Ammon's horn (tissue), 1 donor: ENCODE results near the gene OPRM1.
"Not testable (repeated sequence)": the region's sequence is repeated elsewhere in the genome, so short reads cannot be mapped to it uniquely, and the experiment has no call there.

Source experiments
- DNase-seq: peaks from one replicate; pipeline ENCODE4 v3.0.0-alpha.2; 2016; ENCODE audit warnings: low spot score

Gene OPRM1

DNA sequence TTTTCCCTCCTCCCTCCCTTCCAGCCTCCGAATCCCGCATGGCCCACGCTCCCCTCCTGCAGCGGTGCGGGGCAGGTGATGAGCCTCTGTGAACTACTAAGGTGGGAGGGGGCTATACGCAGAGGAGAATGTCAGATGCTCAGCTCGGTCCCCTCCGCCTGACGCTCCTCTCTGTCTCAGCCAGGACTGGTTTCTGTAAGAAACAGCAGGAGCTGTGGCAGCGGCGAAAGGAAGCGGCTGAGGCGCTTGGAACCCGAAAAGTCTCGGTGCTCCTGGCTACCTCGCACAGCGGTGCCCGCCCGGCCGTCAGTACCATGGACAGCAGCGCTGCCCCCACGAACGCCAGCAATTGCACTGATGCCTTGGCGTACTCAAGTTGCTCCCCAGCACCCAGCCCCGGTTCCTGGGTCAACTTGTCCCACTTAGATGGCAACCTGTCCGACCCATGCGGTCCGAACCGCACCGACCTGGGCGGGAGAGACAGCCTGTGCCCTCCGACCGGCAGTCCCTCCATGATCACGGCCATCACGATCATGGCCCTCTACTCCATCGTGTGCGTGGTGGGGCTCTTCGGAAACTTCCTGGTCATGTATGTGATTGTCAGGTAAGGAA is at the start of gene OPRM1:
Gene OPRM1, plus strand, starts transcription at position 10 of the 612 bp plus-strand sequence. Its CDS starts 305 bp downstream, at position 315.
- DNase-seq, result peak; percentile 7

DNA sequence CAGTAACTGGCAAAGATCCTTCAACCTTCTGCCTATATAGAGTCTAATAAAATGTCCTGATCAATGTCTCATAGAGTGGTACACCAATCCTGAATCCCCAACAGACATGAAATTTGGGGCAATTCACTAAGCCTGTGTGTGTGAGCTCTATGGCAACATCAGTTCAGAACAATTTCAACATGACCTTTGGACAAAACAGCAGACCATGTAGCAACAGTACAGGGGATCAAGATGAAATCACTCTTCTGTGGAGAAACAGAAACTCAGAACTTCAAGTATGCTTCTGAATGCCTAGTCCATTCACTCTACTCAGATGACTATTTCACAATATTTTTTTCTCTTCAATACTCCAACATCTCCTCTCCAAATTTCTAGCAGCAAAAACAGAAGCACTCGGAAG is 49.1 kb upstream of the OPRM1 start:
- no peak for DNase-seq

DNA sequence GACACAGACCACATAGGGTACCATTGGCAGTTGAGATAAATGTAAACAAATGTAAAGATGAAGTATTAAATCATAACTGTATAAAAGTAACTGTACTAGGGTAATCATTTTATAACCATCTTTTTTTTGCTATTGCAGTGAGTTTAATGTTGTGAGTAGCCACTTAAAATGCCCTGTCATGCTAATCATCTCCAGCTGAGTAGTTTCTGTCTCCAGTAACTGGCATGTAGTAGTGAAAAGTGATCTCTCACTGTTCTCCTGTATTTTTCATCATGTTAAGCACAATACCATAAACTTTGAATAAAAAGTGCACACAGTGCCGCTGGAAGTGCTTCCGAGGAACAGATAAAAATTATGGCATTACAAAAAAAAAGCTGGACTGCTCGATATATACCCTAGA is 45.0 kb upstream of the OPRM1 start:
- no peak for DNase-seq

DNA sequence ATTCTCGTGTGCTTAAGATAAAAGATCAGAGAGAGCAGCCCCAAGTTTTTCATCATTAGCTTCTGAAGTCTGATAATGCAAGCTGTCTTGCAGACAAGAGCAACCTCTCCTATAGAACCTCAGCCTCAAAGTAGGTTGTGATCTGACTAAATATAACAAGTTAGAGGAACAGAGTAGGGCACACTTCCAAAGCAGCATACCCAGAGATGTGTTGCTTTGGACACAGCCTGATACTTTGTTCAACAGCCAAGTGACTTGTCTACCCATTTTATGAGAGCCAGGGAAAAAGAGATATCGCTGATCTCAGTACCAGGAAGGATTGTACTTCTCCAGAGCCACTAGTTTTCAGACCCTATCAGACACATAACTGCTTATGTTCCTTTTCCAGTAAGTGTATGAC is 44.2 kb upstream of the OPRM1 start:
- no peak for DNase-seq

DNA sequence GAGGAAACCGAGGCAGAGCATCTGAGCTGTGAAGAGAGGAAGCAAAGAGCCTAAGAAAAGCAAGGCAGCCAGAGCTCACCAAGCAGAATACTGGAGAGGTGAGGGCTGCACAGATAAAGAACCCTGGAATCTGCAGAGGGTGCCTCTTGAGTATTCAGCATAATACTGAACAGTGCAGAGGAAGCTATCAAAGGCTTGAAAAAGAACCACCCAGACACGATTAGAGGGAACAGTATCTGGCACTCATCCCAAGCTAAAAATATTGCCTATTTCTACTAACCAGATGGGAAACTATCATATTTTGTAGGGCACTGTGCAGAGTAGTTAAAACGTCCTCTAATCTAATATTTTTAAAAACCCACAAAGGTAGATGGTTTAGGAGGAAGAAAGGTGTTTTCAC is 41.8 kb upstream of the OPRM1 start:
- no peak for DNase-seq

DNA sequence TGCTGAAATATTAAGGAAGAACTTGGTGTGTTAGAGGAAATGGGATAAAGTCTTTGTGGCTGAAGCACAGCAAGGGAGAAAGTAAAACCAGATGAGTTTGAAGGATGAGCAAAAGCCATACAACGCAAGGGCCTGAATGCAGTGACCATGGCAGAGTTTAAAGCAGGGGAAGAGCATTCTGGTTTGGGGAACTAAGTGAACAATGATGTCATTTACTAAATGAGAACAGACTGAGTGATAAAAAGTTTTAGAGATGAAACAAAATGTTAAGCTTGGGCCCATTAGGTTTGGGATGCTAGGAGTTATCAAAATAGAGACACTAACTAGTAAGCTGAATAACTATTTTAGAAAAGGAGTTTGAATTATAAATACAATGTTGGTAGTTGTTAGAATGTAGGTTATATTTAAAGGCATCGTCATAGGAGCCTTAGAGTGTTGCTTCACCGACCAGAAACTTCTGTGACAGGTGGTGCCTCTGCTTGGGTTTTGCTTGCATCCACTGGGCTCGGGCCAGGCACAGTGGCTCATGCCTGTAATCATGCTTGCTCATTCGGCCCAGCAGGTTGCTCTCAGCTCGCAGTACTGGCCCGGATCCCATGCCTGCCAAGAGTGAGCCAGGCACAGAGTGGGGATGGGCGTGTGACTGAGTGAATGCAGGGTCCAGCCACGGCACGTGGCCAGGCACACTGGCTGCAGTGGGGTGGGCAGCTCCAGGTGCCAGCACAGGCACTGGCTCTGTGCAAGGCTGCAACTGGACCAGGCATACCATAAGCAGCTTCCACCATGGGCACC is 37.4 kb upstream of the OPRM1 start:
- DNase-seq, result no peak

DNA sequence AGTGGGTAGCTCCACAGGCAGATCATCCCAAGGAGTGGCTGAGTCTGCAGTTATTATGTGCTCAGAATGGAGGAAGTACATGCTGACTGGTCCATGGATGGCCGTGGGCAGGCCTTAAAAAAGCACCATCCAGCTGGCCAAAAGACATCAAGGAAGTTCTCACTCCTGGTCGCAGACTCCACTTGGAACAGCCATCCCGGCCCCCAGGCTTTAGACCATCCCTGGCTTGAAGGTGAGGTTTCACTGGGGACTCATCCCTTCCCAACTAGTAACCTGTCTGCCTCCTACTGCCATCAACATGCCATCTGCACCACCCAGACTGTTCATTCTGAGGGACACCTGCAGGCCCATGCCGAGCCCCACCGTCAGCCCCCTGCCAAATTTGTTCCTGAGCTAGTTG is 36.1 kb upstream of the OPRM1 start:
- DNase-seq, result no peak

DNA sequence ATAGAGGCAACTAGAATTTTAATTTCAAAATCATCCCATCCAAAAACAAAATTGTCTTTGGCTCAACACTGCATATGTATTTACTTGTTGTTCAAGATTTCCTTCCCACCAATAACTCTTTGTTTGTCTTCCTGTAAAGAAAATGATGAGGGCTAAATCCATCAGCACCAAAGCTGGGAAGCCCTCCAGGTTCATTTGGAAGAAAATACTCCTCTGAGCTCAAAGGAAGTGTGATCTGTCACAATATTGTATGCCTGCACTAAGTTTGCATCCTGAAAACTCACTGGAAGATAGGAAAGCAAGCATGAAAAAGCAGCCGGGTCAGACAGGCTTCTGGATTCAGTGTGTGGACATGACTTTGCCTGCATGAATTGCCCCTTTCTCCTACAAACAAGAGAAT is 28.7 kb upstream of the OPRM1 start:
- no peak for DNase-seq

DNA sequence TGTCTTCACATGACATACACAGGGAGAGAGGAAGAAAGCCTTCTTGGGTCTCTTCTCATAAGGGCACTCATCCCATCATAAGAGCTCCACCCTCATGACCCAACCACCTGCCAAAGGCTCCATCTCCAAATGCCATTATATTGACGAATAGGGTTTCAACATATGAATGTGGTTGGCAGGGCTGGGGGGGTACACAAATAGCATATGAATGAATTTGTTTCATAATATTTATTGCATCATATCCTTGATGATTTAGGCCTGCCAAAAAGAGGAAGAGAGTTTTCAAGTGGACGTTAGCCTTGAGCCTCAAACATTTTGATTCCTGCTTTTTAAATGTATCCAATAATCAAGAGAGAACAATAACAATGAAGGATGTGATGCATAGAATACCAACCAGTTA is 26.2 kb upstream of the OPRM1 start:
- DNase-seq, result no peak

DNA sequence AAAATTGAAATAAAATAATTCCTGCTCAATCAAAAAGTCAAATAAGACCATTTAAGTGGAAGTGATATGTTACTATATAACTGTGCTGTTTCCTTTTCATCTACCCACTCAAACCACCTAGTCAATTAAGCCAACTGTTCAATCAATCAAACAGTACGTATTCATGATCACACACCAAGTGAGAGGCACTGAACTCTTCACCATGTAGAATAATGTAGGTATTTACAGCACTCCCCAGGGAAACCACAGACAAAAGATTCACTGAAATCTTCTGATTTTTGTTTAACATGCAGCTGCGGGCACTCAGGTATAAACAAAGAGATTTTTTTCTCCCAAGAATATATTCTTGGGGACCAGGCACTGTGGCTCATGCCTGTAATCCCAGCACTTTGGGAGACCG is 21.3 kb upstream of the OPRM1 start:
- DNase-seq, result no peak

DNA sequence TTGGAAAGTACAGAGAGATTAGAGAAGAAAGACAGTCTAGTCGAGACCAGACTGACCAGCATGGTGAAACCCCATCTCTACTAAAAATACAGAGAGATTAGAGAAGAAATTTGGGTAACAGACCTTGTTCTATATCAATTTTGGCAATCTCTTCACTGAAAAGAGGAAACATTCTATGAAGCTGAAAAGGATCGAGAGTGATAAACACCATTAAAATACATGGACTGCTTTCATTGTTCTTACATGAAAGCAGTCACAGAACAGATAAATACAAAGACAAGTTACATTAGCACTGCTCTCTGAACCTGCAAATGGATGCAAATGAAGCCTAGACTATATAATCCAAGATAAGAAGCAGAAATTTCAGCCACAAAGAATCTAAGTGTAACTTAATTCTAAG is 8.4 kb upstream of the OPRM1 start:
- no peak for DNase-seq

DNA sequence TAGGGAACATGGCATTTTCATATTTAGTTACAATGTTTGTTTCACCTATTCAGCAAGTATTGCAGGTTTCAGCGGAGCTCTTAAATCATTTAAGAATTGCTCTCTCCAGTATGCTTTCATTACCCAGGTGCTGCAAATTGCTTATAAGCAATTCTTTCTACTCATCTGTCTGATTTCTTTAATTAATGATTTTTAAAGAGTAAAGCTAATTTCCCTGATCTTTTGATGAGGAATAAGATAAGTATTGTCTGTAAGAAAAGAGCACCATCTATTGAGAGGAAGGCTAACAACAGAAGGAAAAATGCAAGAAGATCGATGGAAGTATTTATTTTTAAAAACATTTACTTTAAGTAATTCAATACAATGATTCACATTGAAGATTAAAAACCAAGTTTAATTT is 2.0 kb downstream of the OPRM1 start:
- DNase-seq, result no peak

DNA sequence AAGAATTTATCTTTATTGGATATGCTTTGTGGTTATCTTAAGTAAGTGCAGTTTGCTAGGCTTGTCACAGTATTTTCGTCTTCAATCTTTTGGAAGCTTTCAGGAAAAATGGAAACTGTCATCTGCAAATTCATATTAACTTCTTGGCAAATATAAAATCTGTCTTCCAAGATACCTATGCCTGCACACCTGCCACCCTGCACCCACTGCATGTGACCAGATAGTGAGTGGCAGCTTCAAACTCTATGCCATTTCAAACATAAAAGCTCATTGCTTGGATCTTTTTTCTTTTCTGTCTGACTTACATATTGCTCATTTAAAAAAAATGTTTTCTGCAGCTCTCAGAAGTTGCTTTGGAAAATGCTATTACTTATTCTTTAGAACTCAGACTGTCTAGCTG is 14.1 kb downstream of the OPRM1 start:
- no peak for DNase-seq

DNA sequence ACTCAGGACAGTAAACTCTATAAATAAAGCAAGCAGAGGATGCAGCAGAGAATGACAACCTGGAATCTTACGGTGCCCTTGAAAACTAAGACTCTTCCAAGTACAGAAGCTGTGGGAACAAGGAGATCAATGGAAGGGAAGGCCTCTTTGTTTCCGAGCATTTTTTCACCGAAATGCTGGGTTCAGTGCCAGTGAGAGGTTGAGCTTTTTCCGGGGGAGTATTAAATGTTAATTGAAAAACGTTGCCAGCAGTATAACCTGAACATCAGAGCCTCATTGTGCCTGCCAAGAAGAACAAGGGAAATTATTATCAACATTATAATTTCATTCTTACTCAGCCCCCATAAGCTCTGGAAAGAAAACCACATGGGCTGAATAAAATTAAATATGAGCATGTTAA is 17.5 kb downstream of the OPRM1 start:
- no peak for DNase-seq

DNA sequence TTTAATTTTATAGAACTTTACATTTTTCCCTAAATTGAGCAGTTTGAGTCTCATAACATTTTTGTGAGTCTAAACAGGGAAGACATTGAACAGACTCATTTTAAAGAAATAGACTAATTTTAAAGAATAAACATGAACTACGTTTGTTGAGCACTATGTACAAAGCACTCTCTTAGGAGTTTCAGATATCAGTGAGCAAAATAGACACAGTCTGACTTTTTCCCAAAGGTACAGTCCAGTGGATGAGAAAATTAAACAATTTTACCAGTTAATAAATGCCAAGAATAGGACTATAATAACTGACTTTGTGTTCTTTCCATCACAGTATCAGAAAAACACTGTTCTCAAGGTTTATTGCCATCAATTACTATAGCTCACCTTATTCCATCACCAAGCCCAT is 18.1 kb downstream of the OPRM1 start:
- DNase-seq, result no peak

DNA sequence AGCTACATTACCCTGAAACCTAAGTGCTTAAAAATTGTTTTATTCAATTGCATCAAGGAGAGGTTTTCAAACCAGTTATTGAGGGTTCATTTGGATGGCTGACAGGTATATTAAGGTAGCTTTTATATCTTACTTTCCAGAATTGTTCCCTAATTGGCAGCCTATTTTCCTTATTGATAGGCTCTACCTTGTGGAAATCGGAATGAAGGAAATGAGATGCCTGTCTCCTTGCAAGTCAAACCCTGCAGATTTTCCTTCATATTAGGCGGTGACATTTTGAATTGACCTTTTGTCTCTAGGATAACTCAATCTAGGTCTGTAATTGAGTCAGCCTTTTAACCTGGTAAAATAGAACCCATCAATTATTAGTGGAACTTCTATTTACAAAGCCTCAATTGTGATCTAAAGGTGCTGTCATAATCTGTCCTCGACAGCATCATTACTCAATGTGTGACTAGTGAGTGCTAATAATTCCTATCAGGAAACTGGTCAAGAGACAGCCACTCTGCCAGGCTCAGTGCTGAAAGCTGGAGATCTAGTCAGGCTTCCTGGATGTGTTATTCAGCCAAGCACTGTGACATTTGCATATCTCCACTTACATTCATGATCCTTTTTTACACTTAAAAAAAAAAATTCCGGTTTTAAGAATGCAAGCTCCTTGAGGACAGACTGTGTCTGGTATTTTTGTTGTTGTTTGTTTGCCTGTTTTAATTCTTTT is 20.1 kb downstream of the OPRM1 start:
- DNase-seq, result no peak

DNA sequence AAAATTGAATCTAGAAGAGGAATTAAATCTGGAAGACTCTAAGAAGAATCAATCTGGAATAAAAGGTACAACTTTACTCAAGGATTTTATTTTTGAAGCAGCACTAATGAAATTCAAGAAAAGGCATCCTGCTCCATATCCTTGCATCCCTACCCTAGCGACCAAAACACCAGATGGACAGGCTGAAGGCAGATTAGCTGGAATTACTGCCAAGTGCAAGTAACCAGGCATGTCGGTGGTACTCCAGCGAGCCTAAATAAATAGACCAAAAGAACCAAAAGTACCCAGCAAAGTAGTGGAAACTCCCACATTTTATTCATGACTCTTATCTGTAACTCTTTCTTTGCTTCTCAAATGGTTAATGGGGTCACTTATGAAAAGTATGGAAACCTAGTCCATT is 21.0 kb downstream of the OPRM1 start:
- DNase-seq, result no peak

DNA sequence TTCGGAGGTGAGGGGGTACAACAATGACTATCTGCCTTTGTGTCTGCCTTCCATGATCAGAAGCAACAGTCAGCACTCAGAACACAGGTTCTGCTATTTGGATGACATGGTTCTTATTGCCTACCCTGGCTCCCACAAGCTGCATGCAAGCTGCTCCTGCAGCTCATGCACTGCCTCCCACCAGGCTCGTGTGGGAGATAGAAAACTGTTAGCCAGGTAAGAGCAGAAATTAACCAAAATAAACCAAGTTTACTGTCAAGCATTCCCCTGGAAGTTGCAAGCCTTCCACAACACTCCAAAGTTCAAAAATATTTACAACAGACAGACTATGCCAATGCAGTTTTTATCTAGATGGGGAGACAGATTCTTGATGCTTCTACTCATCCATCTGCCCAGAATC is 31.0 kb downstream of the OPRM1 start:
- no peak for DNase-seq

DNA sequence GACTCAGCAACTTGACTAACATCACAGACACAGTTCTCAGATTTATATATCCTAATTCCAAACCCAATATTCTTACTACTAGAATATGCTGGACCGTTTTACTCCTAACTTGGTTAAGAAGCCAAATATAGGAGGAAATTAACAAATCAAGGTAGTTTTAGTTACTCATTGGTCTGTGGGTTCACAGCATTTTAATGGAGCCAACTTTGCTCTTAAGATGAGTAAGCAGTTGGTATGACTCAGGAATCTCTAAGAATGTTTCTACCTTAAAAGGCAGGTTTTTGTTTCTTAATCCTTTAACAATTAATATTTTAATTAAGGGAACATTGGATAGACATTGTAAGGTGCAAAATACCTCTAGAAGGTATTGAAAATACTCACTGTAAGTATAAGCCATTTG is 31.6 kb downstream of the OPRM1 start:
- no peak for DNase-seq

DNA sequence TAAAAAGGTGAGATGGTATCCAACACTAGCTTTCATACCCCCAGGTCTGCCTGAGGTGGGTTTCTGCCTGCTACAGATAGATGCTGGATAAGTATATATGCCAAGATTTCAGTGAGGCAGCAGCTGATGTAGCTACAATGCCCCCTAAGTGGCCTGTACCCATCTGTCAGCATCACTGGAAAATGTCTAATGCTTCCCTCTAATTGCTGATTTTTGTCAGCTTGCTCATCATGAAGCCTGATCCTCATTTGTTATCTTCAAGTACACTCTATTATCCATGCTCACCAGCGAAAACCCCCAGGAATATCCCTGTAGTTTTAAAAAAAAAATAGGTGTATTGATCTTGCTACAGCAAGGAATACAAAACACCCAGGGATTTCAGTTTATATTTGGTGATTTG is 32.2 kb downstream of the OPRM1 start:
- DNase-seq, result no peak

DNA sequence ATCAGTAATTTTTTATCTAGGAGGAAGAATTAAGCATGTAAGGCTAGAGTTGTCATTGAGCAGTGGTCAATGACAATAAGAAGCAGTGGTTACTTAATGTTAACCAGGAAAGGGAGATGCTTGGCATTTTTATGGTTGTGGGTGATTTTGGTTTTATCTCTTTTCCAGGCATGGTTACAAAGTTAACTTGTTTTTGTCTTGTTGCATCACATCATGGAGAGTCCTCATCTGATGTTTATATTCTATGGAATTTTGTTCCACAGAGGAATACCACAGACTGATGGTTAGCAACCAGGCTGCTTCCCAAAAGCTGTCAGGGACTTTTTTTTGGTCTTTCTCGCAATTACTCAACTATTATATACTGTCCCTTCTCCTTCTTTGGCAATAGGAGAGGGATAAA is 32.7 kb downstream of the OPRM1 start:
- no peak for DNase-seq

DNA sequence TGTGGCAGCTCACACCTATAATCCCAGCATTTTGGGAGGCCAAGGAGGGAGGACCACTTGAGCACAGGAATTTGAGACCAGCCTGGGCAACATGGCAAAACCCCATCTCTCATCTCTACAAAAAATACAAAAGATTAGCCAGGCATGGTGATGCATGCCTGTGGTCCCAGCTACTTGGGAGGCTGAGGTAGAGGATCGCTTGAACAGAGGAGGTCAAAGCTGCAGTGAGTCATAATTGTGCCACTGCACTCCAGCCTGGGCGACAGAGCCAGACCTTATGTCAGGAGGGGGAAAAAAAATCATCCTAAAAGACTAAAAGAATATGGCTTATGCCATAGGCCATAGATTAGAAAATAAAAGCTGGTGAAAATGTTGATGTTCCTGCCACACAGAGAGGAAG is 39.6 kb downstream of the OPRM1 start:
- DNase-seq, result not testable (repeated sequence)

DNA sequence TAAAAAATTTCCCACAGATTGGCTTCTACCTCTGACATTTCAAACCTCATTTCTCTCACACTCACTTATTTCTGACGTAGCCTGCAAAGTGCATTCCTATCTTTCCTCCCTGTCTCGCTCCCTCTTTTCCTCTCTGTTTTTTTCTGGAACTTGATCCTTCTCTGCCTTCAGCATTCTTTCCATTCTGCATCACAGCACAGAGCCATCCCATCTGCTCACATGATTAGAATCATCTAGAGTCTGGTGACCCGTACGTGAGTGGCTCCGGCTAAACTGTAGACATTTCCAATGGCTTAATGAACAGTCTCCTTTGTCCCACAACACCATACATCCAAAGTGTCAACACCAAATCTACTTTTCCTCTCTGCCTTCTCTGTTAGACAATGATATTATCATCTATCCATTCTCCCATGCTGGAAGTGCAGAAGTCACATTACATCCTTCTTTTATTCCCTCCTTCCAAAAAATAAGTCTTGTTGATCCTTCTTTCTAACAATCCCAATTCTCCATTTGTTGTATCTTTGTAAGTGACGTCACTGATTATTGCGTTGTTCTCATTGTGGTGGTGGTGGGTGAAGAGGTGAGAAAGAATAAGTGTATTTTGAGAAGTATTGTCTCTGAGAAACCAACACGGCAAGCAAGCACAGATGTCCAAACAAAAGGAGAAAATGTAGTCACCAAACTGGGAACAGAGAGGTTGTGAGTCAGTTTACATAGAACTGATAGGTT is 41.6 kb downstream of the OPRM1 start:
- no peak for DNase-seq
